KMS-11 (cell line): Measurements from ENCODE around the gene SLC23A2.

Source experiments
- H2AFZ ChIP-seq: fragments of 200-600 bp; sonication (generic); 2 replicates; pipeline ENCODE4 v1.6.1; 2016; ENCODE audit warnings: antibody characterized with exemption, mixed run types, low read depth
- H3K27ac ChIP-seq: fragments of 200-600 bp; sonication (generic); 2 replicates; pipeline ENCODE4 v1.6.1; 2016; ENCODE audit warnings: mild to moderate bottlenecking, mixed run types
- H3K27me3 ChIP-seq: fragments of 200-600 bp; sonication (generic); 2 replicates; pipeline ENCODE4 v1.6.1; 2017; ENCODE audit warnings: mild to moderate bottlenecking, low read depth, mixed run types, moderate library complexity; ENCODE audit not compliant: insufficient read depth
- H3K36me3 ChIP-seq: fragments of 200-600 bp; sonication (generic); 2 replicates; pipeline ENCODE4 v1.6.1; 2017; ENCODE audit warnings: mild to moderate bottlenecking, mixed run types; ENCODE audit not compliant: insufficient read depth
- H3K4me1 ChIP-seq: fragments of 200-600 bp; sonication (generic); 2 replicates; pipeline ENCODE4 v1.6.1; 2016; ENCODE audit warnings: mild to moderate bottlenecking, low read depth, mixed run types; ENCODE audit not compliant: poor library complexity, severe bottlenecking
- H3K4me2 ChIP-seq: fragments of 200-600 bp; sonication (generic); 2 replicates; pipeline ENCODE4 v1.7.0; 2016; ENCODE audit warnings: mild to moderate bottlenecking, mixed run types
- H3K4me3 ChIP-seq: fragments of 200-600 bp; sonication (generic); IDR thresholded peaks from 2 replicates; pipeline ENCODE4 v1.6.1; 2017; ENCODE audit warnings: low read depth, low read length, mixed read lengths; ENCODE audit not compliant: insufficient read depth
- H3K79me2 ChIP-seq: fragments of 200-600 bp; sonication (generic); 2 replicates; pipeline ENCODE4 v1.6.1; 2016; ENCODE audit warnings: low read depth, mixed run types; ENCODE audit not compliant: insufficient read depth
- H3K9ac ChIP-seq: fragments of 200-600 bp; sonication (generic); 2 replicates; pipeline ENCODE4 v1.6.1; 2016; ENCODE audit warnings: mild to moderate bottlenecking, mixed run types
- H4K20me1 ChIP-seq: fragments of 200-600 bp; sonication (generic); 2 replicates; pipeline ENCODE4 v1.6.1; 2016; ENCODE audit warnings: mild to moderate bottlenecking, mixed run types; ENCODE audit not compliant: insufficient read depth
- CTCF ChIP-seq: fragments of 200-600 bp; sonication (generic); conservative IDR thresholded peaks from 2 replicates; pipeline ENCODE4 v1.6.1; 2017; ENCODE audit warnings: low read depth, mild to moderate bottlenecking, antibody characterized with exemption, low read length, moderate library complexity, mixed read lengths

Gene SLC23A2

GRCh38 chr20:4802527-4802926 lies 198.8 kb downstream of the SLC23A2 start:
- no peak overlapping the region for H2AFZ ChIP-seq
- H3K79me2 ChIP-seq, result no peaks in the 10 kb centered on the region
- H3K27ac ChIP-seq, result no peak overlapping the region
- H3K36me3 ChIP-seq, result no peaks in the 10 kb centered on the region
- H3K9ac ChIP-seq, result no peak overlapping the region
- H3K4me3 ChIP-seq, result no peak overlapping the region
- no peaks in the 10 kb centered on the region for H3K27me3 ChIP-seq
- H4K20me1 ChIP-seq, result no peaks in the 10 kb centered on the region
- H3K4me2 ChIP-seq, result no peak overlapping the region
- TF ChIP-seq CTCF, result no peak
- H3K4me1 ChIP-seq, result peaks cover 10% of the 10 kb centered on the region
